ENCODE measurements around the gene OR5A2. TPM values are rescaled to one million over a fixed set of nuclear protein-coding genes. Genes with fewer than 3 reads are reported as not detected.

OR5A2 gene
- total and polyA plus RNA-seq, 2 of the 8 experiments (the other 6 are each of a cell fraction or from before 2014, with no cell fraction given): not detected

GRCh38 chr11:59473015-59473414, 46.8 kb upstream of the OR5A2 start, which contains the start of gene OR4D10:
Gene OR4D10 (plus strand): TSS chr11:59473315. CDS start chr11:59477430, 4,115 bp downstream.
- no peak within 1 kb of the TSS for H3K56ac ChIP-seq (replicated peaks; ENCODE audit: insufficient read length, low read depth, low read length)
- H3K36me3 ChIP-seq (ENCODE audit: control insufficient read depth in 2 of 4, insufficient read depth in 4 of 4, low read length in 3 of 4): no peaks in the 10 kb centered on the region
- no peak within 1 kb of the TSS for H3K4ac ChIP-seq (replicated peaks; ENCODE audit: insufficient read length, low read depth, low read length)
- FAIRE-seq (no peak), DNase-seq (ENCODE audit: low read depth in 1 of 2, low spot score in 2 of 2) (no peak)
- H2BK5ac ChIP-seq (ENCODE audit: low read depth, low read length): no peak within 1 kb of the TSS
- H3K4me1 ChIP-seq (replicated peaks in 1 of 4; ENCODE audit: control insufficient read depth in 3 of 4, insufficient read depth in 4 of 4, low read length in 3 of 4): no peaks in the 10 kb centered on the region
- no peak within 1 kb of the TSS for H3K27ac ChIP-seq (ENCODE audit: low read depth, low read length)
- H3K18ac ChIP-seq (ENCODE audit: extremely low read depth, low read length): no peak within 1 kb of the TSS
- H3K23ac ChIP-seq (ENCODE audit: insufficient read length): no peak within 1 kb of the TSS
- no peak within 1 kb of the TSS for H2BK12ac ChIP-seq (ENCODE audit: low read depth, low read length)
- no peaks in the 10 kb centered on the region for H3K27me3 ChIP-seq (replicated peaks in 1 of 4; ENCODE audit: control insufficient read depth in 3 of 4, extremely low read depth in 1 of 4, insufficient read depth in 3 of 4, low read length in 3 of 4)
- H4K91ac ChIP-seq (replicated peaks; ENCODE audit: insufficient read length, low read length): no peak within 1 kb of the TSS
- H2AK5ac ChIP-seq (ENCODE audit: low read depth, low read length): no peak within 1 kb of the TSS
- ChIA-PET CTCF (ENCODE audit: partially characterized antibody) (no interaction called here), POLR2A (ENCODE audit: partially characterized antibody) (interaction anchor here (1.6 kb wide), 1 partner anchor 143 kb away, joined by 3 read pairs; the partner anchor contains the start of gene OSBP)
- no peaks in the 10 kb centered on the region for H3K79me2 ChIP-seq (ENCODE audit: control insufficient read depth in 1 of 2, insufficient read depth in 2 of 2, low read length in 2 of 2)
- no peak within 1 kb of the TSS for H3K4me3 ChIP-seq (ENCODE audit: extremely low read depth in 1 of 4, insufficient read depth in 2 of 4, low read depth in 3 of 4, low read length in 4 of 4)
- H4K8ac ChIP-seq (ENCODE audit: extremely low read depth, insufficient read depth, low read length): no peak within 1 kb of the TSS
- H3K14ac ChIP-seq (ENCODE audit: insufficient read length): no peak within 1 kb of the TSS
- no peaks in the 10 kb centered on the region for H4K20me1 ChIP-seq (replicated peaks in 1 of 2; ENCODE audit: control insufficient read depth in 1 of 2, insufficient read depth in 2 of 2, low read length in 2 of 2)
- H2BK20ac ChIP-seq (ENCODE audit: low read length): no peak within 1 kb of the TSS
- H2BK15ac ChIP-seq (ENCODE audit: low read length): no peak within 1 kb of the TSS
- H3K9ac ChIP-seq (replicated peaks in 1 of 4; ENCODE audit: extremely low read depth in 1 of 4, low read depth in 3 of 4, low read length in 3 of 4): no peak within 1 kb of the TSS
- no peak within 1 kb of the TSS for H3K4me2 ChIP-seq (ENCODE audit: insufficient read depth in 1 of 2, low read depth in 2 of 2, low read length in 2 of 2)
- H3K9me3 ChIP-seq (ENCODE audit: insufficient read depth in 2 of 2, low read depth in 1 of 2, low read length in 1 of 2): no peaks in the 10 kb centered on the region
- H3K23me2 ChIP-seq (ENCODE audit: low read depth, low read length): no peaks in the 10 kb centered on the region; the same call in 1 of the 2 replicates
- no peak within 1 kb of the TSS for H2AFZ ChIP-seq (ENCODE audit: low read length)
- no peaks in the 10 kb centered on the region for H3K79me1 ChIP-seq (ENCODE audit: low read depth, low read length)
- no peak within 1 kb of the TSS for H2BK120ac ChIP-seq (replicated peaks; ENCODE audit: low read depth, low read length)
- no peak within 1 kb of the TSS for H4K5ac ChIP-seq (ENCODE audit: insufficient read length, low read depth, low read length)
- TF ChIP-seq GABPA (IDR thresholded peaks at IDR 0.05; ENCODE audit: borderline replicate concordance, insufficient read depth, low read length) (no peak), TBP (IDR thresholded peaks at IDR 0.05; ENCODE audit: low read depth, low read length) (no peak), RAD21 (IDR thresholded peaks at IDR 0.05 in 1 of 2, conservative IDR thresholded peaks at IDR 0.05 in 1 of 2; ENCODE audit: low read depth in 2 of 2, low read length in 2 of 2) (no peak), BCL11A (IDR thresholded peaks at IDR 0.05; ENCODE audit: low read depth in 2 of 2, low read length in 2 of 2) (no peak), SP1 (IDR thresholded peaks at IDR 0.05; ENCODE audit: low read depth, low read length) (no peak), MAX (IDR thresholded peaks at IDR 0.05) (no peak), CBX8 (IDR thresholded peaks at IDR 0.05; ENCODE audit: borderline replicate concordance, low read depth, low read length) (no peak), EGR1 (IDR thresholded peaks at IDR 0.05; ENCODE audit: borderline replicate concordance, low read depth, low read length) (no peak), SUZ12 (IDR thresholded peaks at IDR 0.05; ENCODE audit: low read length) (no peak), CTBP2 (IDR thresholded peaks at IDR 0.05; ENCODE audit: borderline replicate concordance, insufficient read depth, insufficient read length, low read length) (no peak), E2F6 (IDR thresholded peaks at IDR 0.05) (no peak), FOSL1 (IDR thresholded peaks at IDR 0.05; ENCODE audit: insufficient read depth, low read depth, low read length) (no peak), ASH2L (IDR thresholded peaks at IDR 0.05; ENCODE audit: low read length) (no peak), SRF (IDR thresholded peaks at IDR 0.05; ENCODE audit: low read depth, low read length) (no peak), NRF1 (IDR thresholded peaks at IDR 0.05; ENCODE audit: low read depth, low read length) (no peak)

Data from H1 (cell line).